Suprapubic skin (tissue), 3 donors: ENCODE data around the gene SPECC1L.

Experiments used
- CTCF ChIP-seq, 2 donors: fragments of 200-600 bp in 1 of 2; fragments of 450-650 bp in 1 of 2; sonication (generic) in 1 of 2; IDR thresholded peaks; one replicate each; pipeline ENCODE4 v1.5.1; 2016 to 2019; ENCODE audit warnings: antibody characterized with exemption in 2 of 2, mild to moderate bottlenecking in 1 of 2, moderate library complexity in 1 of 2
- POLR2AphosphoS5 ChIP-seq, 3 donors: sonication (generic); formaldehyde crosslinking; IDR thresholded peaks; one replicate each; pipeline ENCODE4 v1.6.1; 2017; ENCODE audit warnings: antibody characterized with exemption in 3 of 3

- TF ChIP-seq CTCF (IDR thresholded peaks at IDR 0.05), result no peak
- TF ChIP-seq POLR2AphosphoS5 (IDR thresholded peaks at IDR 0.05), result no peak
These were observed 112.4 kb downstream of the SPECC1L start for GRCh38 chr22:24383061-24383460.
